Measurements from ENCODE around the gene PBX3. TPM values are rescaled to one million over a fixed set of nuclear protein-coding genes. Genes with fewer than 3 reads are reported as not detected.
A peak's percentile ranks its signal among the peaks of the same experiment; 100 is the strongest.

The PBX3 gene
- total and polyA plus RNA-seq, 2 of the 13 experiments (the other 11 are each of a cell fraction or from before 2014, with no cell fraction given): 6.0 to 11.2 TPM

GRCh38 chr9:125746017-125746773 lies 978 bp upstream of the PBX3 start (continued):
- TF ChIP-seq, protein P1, sequence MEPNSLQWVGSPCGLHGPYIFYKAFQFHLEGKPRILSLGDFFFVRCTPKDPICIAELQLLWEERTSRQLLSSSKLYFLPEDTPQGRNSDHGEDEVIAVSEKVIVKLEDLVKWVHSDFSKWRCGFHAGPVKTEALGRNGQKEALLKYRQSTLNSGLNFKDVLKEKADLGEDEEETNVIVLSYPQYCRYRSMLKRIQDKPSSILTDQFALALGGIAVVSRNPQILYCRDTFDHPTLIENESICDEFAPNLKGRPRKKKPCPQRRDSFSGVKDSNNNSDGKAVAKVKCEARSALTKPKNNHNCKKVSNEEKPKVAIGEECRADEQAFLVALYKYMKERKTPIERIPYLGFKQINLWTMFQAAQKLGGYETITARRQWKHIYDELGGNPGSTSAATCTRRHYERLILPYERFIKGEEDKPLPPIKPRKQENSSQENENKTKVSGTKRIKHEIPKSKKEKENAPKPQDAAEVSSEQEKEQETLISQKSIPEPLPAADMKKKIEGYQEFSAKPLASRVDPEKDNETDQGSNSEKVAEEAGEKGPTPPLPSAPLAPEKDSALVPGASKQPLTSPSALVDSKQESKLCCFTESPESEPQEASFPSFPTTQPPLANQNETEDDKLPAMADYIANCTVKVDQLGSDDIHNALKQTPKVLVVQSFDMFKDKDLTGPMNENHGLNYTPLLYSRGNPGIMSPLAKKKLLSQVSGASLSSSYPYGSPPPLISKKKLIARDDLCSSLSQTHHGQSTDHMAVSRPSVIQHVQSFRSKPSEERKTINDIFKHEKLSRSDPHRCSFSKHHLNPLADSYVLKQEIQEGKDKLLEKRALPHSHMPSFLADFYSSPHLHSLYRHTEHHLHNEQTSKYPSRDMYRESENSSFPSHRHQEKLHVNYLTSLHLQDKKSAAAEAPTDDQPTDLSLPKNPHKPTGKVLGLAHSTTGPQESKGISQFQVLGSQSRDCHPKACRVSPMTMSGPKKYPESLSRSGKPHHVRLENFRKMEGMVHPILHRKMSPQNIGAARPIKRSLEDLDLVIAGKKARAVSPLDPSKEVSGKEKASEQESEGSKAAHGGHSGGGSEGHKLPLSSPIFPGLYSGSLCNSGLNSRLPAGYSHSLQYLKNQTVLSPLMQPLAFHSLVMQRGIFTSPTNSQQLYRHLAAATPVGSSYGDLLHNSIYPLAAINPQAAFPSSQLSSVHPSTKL (CRISPR knock-in tag; IDR thresholded peaks at IDR 0.05): peak; percentile 75; the same call in 1 of the 2 replicates
- TF ChIP-seq PPARG (CRISPR knock-in tag; conservative IDR thresholded peaks at IDR 0.05) (no peak; the same call in none of the 2 replicates), TAF1 (CRISPR knock-in tag; IDR thresholded peaks at IDR 0.05) (peak; percentile 55; the same call in 1 of the 2 replicates), ZNF713 (CRISPR knock-in tag; IDR thresholded peaks at IDR 0.05) (0 out of 2 replicates have a peak, but pooled peaks have one; percentile 70), ZKSCAN8 (CRISPR knock-in tag; IDR thresholded peaks at IDR 0.05; ENCODE audit: borderline replicate concordance) (no peak), AFF4 (CRISPR knock-in tag; IDR thresholded peaks at IDR 0.05) (no peak), ZNF543 (CRISPR knock-in tag; IDR thresholded peaks at IDR 0.05) (peak; percentile 93), ZNF124 (CRISPR knock-in tag; IDR thresholded peaks at IDR 0.05) (peak; percentile 50; the same call in 1 of the 2 replicates), ADNP (CRISPR knock-in tag; IDR thresholded peaks at IDR 0.05) (no peak), ZNF597 (CRISPR knock-in tag; IDR thresholded peaks at IDR 0.05) (no peak), ZFX (CRISPR knock-in tag; IDR thresholded peaks at IDR 0.05; ENCODE audit: low read depth) (peak; percentile 85), HMG20B (CRISPR knock-in tag; conservative IDR thresholded peaks at IDR 0.05) (peak; percentile 80), ZNF121 (CRISPR knock-in tag; IDR thresholded peaks at IDR 0.05) (0 out of 2 replicates have a peak, but pooled peaks have one; percentile 39), MTA1 (CRISPR knock-in tag; IDR thresholded peaks at IDR 0.05; ENCODE audit: borderline replicate concordance) (peak; percentile 70; the same call in 1 of the 2 replicates), CHD2 (IDR thresholded peaks at IDR 0.05; ENCODE audit: low read depth, low read length) (no peak)
- TF ChIP-seq, protein P2, sequence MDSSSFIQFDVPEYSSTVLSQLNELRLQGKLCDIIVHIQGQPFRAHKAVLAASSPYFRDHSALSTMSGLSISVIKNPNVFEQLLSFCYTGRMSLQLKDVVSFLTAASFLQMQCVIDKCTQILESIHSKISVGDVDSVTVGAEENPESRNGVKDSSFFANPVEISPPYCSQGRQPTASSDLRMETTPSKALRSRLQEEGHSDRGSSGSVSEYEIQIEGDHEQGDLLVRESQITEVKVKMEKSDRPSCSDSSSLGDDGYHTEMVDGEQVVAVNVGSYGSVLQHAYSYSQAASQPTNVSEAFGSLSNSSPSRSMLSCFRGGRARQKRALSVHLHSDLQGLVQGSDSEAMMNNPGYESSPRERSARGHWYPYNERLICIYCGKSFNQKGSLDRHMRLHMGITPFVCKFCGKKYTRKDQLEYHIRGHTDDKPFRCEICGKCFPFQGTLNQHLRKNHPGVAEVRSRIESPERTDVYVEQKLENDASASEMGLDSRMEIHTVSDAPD (CRISPR knock-in tag; IDR thresholded peaks at IDR 0.05): peak; percentile 71; the same call in 1 of the 2 replicates
- TF ChIP-seq, protein P3, sequence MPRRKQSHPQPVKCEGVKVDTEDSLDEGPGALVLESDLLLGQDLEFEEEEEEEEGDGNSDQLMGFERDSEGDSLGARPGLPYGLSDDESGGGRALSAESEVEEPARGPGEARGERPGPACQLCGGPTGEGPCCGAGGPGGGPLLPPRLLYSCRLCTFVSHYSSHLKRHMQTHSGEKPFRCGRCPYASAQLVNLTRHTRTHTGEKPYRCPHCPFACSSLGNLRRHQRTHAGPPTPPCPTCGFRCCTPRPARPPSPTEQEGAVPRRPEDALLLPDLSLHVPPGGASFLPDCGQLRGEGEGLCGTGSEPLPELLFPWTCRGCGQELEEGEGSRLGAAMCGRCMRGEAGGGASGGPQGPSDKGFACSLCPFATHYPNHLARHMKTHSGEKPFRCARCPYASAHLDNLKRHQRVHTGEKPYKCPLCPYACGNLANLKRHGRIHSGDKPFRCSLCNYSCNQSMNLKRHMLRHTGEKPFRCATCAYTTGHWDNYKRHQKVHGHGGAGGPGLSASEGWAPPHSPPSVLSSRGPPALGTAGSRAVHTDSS (CRISPR knock-in tag; conservative IDR thresholded peaks at IDR 0.05): no peak

All from HepG2 (cell line).